Measurements from ENCODE around the gene PEG3. TPM values are rescaled to one million over a fixed set of nuclear protein-coding genes. Genes with fewer than 3 reads are reported as not detected.

Gene PEG3
- polyA plus RNA-seq, 2 of the 4 experiments (the other 2 are of a cell fraction): not detected

GRCh38 chr19:56839652-56840450 lies 675 bp downstream of the PEG3 start:
- no peak overlapping the region for H3K27ac ChIP-seq
- no peak for FAIRE-seq

DNA sequence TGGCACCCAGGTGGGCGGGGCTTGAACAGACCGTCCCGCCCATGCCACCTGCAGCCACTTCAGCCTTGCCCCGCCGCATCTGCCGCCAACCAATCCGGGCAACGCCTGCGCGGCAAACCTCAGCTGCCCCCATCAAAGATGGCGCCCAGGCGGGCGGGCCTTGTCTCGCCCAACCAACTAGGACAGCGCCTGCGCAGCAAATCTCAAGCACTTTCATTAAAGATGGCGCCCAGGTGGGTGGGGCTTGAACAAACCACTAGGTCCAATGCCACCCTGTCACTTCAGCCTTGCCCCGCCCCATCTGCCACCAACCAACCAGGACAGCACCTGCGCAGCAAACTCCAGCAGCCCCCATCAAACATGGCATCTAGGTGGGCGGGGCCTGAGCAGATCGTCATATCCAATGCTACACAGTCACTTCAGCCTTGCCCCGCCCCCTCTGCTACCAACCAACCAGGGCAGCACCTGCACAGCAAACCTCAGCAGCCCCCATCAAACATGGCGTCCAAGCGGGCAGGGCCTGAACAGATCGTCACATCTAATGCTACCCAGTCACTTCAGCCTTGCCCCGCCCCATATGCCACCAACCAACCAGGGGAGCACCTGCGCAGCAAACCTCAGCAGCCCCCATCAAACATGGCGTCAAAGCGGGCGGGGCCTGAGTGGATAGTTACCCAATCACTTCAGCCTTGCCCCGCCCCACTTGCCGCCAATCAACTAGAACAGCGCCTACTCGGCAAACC lies 1.4 kb downstream of the PEG3 start:
- WGBS (ENCODE audit: missing lambda C conversion rate): 52% methylated on average over 30 of the region's 34 CpGs
- ATAC-seq: no peak
- TF ChIP-seq JUNB (IDR thresholded peaks at IDR 0.05): no peak
- no peak for TF ChIP-seq SMC3 (IDR thresholded peaks at IDR 0.05)
- no peak for TF ChIP-seq JUN (IDR thresholded peaks at IDR 0.05)
- no peak for TF ChIP-seq CEBPB (IDR thresholded peaks at IDR 0.05)
- no peak for TF ChIP-seq PBX3 (IDR thresholded peaks at IDR 0.05)
- no peak for TF ChIP-seq FOXS1 (CRISPR knock-in tag; IDR thresholded peaks at IDR 0.05)
- no peak for TF ChIP-seq TP53 (CRISPR knock-in tag; IDR thresholded peaks at IDR 0.05)
- TF ChIP-seq FOSB (CRISPR knock-in tag; IDR thresholded peaks at IDR 0.05): no peak
- TF ChIP-seq EP300 (IDR thresholded peaks at IDR 0.05): no peak
- TF ChIP-seq NR3C1 (IDR thresholded peaks at IDR 0.05): no peak
- TF ChIP-seq EHMT2 (IDR thresholded peaks at IDR 0.05; ENCODE audit: low read depth): no peak
- Histone ChIP-seq H3K4me1 (no peaks in the 10 kb centered on the region), H3K4me2 (no peak overlapping the region), H3K9me3 (peaks cover 75% of the 10 kb centered on the region), H3K4me3 (no peak overlapping the region), H3K27ac (no peak overlapping the region)
- CTCF ChIA-PET: no interaction called here
- no peak for FAIRE-seq
- POLR2A ChIA-PET: no interaction called here
- peak in 1 of 2 experiments; percentile 11 for DNase-seq (ENCODE audit: low read depth in 1 of 2, low spot score in 1 of 2)

More at GRCh38 chr19:56839652-56840450, 675 bp downstream of the PEG3 start:
- Histone ChIP-seq H3K4me1 (no peaks in the 10 kb centered on the region), H3K4me2 (no peak overlapping the region), H3K9me3 (peaks cover 69% of the 10 kb centered on the region), H3K4me3 (no peak overlapping the region)
- CTCF ChIA-PET: no interaction called here
- POLR2A ChIA-PET: no interaction called here
- WGBS (ENCODE audit: missing lambda C conversion rate): 81% methylated on average over 28 of the region's 48 CpGs
- DNase-seq (ENCODE audit: low read depth in 1 of 2, low spot score in 1 of 2) (no peak), ATAC-seq (no peak)
- no peak for TF ChIP-seq REST (IDR thresholded peaks at IDR 0.05)
- no peak for TF ChIP-seq TP53 (CRISPR knock-in tag; IDR thresholded peaks at IDR 0.05)
- TF ChIP-seq ZSCAN20 (CRISPR knock-in tag; IDR thresholded peaks at IDR 0.05): no peak
- TF ChIP-seq EP300 (IDR thresholded peaks at IDR 0.05): no peak
- no peak for TF ChIP-seq NPAS2 (CRISPR knock-in tag; IDR thresholded peaks at IDR 0.05; ENCODE audit: borderline replicate concordance)
- no peak for TF ChIP-seq PBX3 (IDR thresholded peaks at IDR 0.05)
- TF ChIP-seq ZFP36 (IDR thresholded peaks at IDR 0.05; ENCODE audit: borderline replicate concordance, partially characterized antibody): no peak
- no peak for TF ChIP-seq ZNF302 (CRISPR knock-in tag; IDR thresholded peaks at IDR 0.05)
- TF ChIP-seq HOXB5 (CRISPR knock-in tag; IDR thresholded peaks at IDR 0.05): no peak
- TF ChIP-seq FOXS1 (CRISPR knock-in tag; IDR thresholded peaks at IDR 0.05): no peak
- no peak for TF ChIP-seq KDM1A (IDR thresholded peaks at IDR 0.05; ENCODE audit: low read depth)
- TF ChIP-seq, protein P1, sequence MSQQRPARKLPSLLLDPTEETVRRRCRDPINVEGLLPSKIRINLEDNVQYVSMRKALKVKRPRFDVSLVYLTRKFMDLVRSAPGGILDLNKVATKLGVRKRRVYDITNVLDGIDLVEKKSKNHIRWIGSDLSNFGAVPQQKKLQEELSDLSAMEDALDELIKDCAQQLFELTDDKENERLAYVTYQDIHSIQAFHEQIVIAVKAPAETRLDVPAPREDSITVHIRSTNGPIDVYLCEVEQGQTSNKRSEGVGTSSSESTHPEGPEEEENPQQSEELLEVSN (IDR thresholded peaks at IDR 0.05; ENCODE audit: borderline replicate concordance, low read depth): no peak
- TF ChIP-seq NR3C1 (IDR thresholded peaks at IDR 0.05): no peak
